Astrocyte of the spinal cord (primary cell): ENCODE measurements around the gene CLMP.

Source experiments
- DNase-seq: peaks from one replicate; pipeline ENCODE4 v3.0.0; 2011; ENCODE audit warnings: low read depth, low spot score
- H3K4me3 ChIP-seq: 2 replicates; pipeline ENCODE4 v1.5.1; 2011; ENCODE audit warnings: low read depth, mild to moderate bottlenecking, low read length, moderate library complexity
- in situ Hi-C: cut with HindIII; loops from 2 replicates; pipeline ENCODE4 v1.10.0; 2017; ENCODE audit warnings: low sequenced_read_pairs
- TF ChIP-seq, protein P1 (sequence below): IDR thresholded peaks from 2 replicates; pipeline ENCODE4 v1.5.1; 2012; ENCODE audit warnings: low read depth, mild to moderate bottlenecking, low read length, inconsistent platforms

CLMP gene

GRCh38 chr11:123219066-123219690 lies 24.1 kb upstream of the CLMP start:
- in situ Hi-C loops, result no loop called here
- TF ChIP-seq, protein P1, sequence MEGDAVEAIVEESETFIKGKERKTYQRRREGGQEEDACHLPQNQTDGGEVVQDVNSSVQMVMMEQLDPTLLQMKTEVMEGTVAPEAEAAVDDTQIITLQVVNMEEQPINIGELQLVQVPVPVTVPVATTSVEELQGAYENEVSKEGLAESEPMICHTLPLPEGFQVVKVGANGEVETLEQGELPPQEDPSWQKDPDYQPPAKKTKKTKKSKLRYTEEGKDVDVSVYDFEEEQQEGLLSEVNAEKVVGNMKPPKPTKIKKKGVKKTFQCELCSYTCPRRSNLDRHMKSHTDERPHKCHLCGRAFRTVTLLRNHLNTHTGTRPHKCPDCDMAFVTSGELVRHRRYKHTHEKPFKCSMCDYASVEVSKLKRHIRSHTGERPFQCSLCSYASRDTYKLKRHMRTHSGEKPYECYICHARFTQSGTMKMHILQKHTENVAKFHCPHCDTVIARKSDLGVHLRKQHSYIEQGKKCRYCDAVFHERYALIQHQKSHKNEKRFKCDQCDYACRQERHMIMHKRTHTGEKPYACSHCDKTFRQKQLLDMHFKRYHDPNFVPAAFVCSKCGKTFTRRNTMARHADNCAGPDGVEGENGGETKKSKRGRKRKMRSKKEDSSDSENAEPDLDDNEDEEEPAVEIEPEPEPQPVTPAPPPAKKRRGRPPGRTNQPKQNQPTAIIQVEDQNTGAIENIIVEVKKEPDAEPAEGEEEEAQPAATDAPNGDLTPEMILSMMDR, result no peak
- no peak for DNase-seq
- no peak overlapping the region for H3K4me3 ChIP-seq

GRCh38 chr11:123218451-123218850 lies 23.4 kb upstream of the CLMP start:
- in situ Hi-C loops, result no loop called here
- TF ChIP-seq, protein P1, result no peak
- DNase-seq, result no peak
- no peak overlapping the region for H3K4me3 ChIP-seq

- TF ChIP-seq, protein P1, result no peak
- DNase-seq, result no peak
- no peak overlapping the region for H3K4me3 ChIP-seq
- in situ Hi-C loops, result no loop called here
Observed at GRCh38 chr11:123217897-123218296, 22.8 kb upstream of the CLMP start.

- TF ChIP-seq, protein P1, result no peak
- no peak overlapping the region for H3K4me3 ChIP-seq
- in situ Hi-C loops, result no loop called here
- no peak for DNase-seq
Observed at GRCh38 chr11:123216249-123216648, 21.2 kb upstream of the CLMP start.

DNA sequence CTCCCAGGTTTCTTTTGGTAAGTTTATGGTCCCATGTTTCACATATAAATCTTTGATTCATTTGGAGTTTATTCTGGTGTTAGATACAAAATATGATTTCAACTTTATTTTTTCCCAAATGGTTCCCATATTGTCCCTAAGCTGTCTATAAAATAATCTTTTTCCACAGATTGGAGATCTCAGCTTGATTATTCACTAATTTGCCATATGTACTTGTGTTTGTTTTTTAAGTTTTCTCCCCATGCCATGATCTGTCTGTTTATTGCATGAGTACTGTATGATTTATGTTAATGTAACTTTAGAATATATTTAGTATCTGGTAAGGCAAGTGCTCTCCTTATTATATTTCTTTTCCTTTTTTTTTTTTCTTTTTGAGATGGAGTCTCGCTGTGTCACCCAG lies 19.9 kb upstream of the CLMP start:
- H3K4me3 ChIP-seq, result no peak overlapping the region
- DNase-seq, result no peak
- in situ Hi-C loops, result no loop called here
- TF ChIP-seq, protein P1, result no peak

GRCh38 chr11:123214396-123214795 lies 19.3 kb upstream of the CLMP start:
- no peak overlapping the region for H3K4me3 ChIP-seq
- TF ChIP-seq, protein P1, result no peak
- in situ Hi-C loops, result no loop called here
- DNase-seq, result no peak
